BJ (cell line): ENCODE measurements around the gene HTT. TPM values are rescaled to one million over a fixed set of nuclear protein-coding genes. Genes with fewer than 3 reads are reported as not detected.

Experiments used
- CTCF ChIA-PET: fragments of 350-600 bp; formaldehyde crosslinking; extraction: SDS; loops from one replicate; lab custom pipeline; 2021; ENCODE audit warnings: antibody characterized with exemption, inconsistent platforms; lab: Yijun Ruan, JAX
- POLR2A ChIA-PET: fragments of 300-600 bp; sonication (Branson Sonifier 250); formaldehyde crosslinking; extraction: SDS; loops from one replicate; lab custom pipeline; 2021; ENCODE audit warnings: antibody characterized with exemption; lab: Charles Lee
- DNase-seq: peaks from one replicate; pipeline ENCODE4 v3.0.0-alpha.2; 2011; ENCODE audit warnings: low read depth
- H3K27me3 ChIP-seq: 2 replicates; pipeline ENCODE4 v1.6.0; 2011; ENCODE audit warnings: low read length; ENCODE audit not compliant: control insufficient read depth, insufficient read depth
- H3K36me3 ChIP-seq: 2 replicates; pipeline ENCODE4 v1.5.1; 2011; ENCODE audit warnings: low read length; ENCODE audit not compliant: control insufficient read depth, insufficient read depth
- H3K4me3 ChIP-seq: 2 replicates; pipeline ENCODE4 v1.5.1; 2011; ENCODE audit warnings: low read depth, mild to moderate bottlenecking, control low read depth, low read length
- CTCF ChIP-seq: IDR thresholded peaks from 2 replicates; pipeline ENCODE4 v1.5.1; 2011; ENCODE audit warnings: low read depth, mild to moderate bottlenecking, control low read depth, inconsistent platforms, low read length, moderate library complexity; ENCODE audit not compliant: insufficient read depth
- polyA plus RNA-seq: library from polyadenylated mRNA; depleted of rRNA; stranded (reverse); fragments of >200 nt; gene quantifications from 2 replicates; pipeline ENCODE4 v1.2.3, GENCODE V29; 2011

HTT gene
- polyA plus RNA-seq, 1 experiment = 13.6 TPM

DNA sequence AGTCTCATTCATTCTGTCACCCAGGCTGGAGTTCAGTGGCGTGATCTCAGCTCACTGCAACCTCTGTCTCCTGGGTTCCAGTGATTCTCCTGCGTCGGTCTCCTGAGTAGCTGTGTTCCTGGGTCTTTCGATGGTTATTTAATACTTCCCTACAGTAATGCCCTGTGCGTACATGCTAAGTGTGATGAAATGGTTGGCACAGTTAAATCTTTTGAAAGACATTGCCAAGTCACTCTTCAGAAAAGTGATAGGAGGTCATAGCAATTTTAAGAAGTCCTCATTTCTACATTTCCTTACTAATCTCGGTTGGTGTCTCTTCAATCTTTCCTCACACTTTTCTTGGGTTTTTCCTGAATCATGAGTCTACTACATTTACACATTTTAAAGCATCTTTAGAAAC lies 14.5 kb upstream of the HTT start:
- no peak for DNase-seq

GRCh38 chr4:3060946-3061345 lies 13.5 kb upstream of the HTT start:
- no peak for DNase-seq
- Histone ChIP-seq H3K36me3 (no peaks in the 10 kb centered on the region), H3K4me3 (no peak overlapping the region), H3K27me3 (0 out of 2 replicates have a peak, but pooled peaks cover 4% of the 10 kb centered on the region)
- ChIA-PET POLR2A (no interaction called here), CTCF (interaction anchor here (1.2 to 1.5 kb wide), 2 partner anchors 16 to 19 kb away, joined by 3 to 6 read pairs; no protein-coding TSS in a partner anchor)
- TF ChIP-seq CTCF = no peak

More for the DNA sequence above, 14.5 kb upstream of the HTT start:
- CTCF ChIA-PET = interaction anchor here (1.2 to 2.5 kb wide), 4 partner anchors 12 to 82 kb away, joined by 3 to 7 read pairs (median 6); no protein-coding TSS in a partner anchor
- no peak for TF ChIP-seq CTCF
- POLR2A ChIA-PET = no interaction called here
- Histone ChIP-seq H3K4me3 (no peak overlapping the region), H3K36me3 (no peaks in the 10 kb centered on the region), H3K27me3 (0 out of 2 replicates have a peak, but pooled peaks cover 4% of the 10 kb centered on the region)

DNA sequence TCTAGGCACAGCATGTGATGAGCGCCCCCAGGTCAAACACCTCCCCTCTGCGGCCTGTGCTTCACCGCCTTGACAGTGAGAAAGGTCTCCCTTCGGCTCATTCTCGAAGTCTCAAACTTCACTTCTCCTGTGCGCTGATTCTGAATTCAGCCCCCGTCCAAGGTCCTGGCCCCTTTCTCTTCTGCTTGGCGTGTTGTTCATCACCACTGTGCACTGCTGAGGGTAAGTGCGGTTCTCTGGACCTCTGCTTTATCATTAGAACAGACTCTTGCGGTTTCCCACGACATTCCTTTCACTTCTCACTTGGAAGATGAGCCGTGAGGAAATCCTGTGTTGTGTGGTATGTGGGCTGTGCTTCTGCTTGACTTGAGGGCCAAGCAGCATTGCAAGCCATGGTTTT lies 12.0 kb upstream of the HTT start:
- POLR2A ChIA-PET = no interaction called here
- no peak for DNase-seq

DNA sequence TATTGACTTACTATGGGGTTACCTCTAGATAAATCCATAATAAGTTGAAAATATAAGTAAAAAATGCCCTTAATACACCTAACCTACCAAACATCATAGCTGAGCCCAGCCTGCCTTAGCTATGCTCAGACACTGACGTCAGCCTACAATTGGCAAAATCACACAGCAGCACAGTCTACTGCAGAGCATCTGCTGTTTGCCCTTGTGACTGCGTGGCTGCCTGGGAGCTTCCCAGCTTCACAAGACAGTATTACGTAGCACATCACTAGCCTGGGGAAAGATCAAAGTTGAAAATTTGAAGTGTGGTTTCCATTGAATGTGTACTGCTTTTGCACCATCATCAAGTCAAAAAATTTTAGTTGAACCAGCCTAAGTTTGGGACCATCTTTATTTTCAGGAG lies 8.9 kb upstream of the HTT start:
- DNase-seq = no peak
- H3K4me3 ChIP-seq = no peak overlapping the region
- no peaks in the 10 kb centered on the region for H3K27me3 ChIP-seq
- no peaks in the 10 kb centered on the region for H3K36me3 ChIP-seq
- POLR2A ChIA-PET = no interaction called here
- TF ChIP-seq CTCF = no peak
- CTCF ChIA-PET = interaction anchor here (0.8 to 1.4 kb wide), 3 partner anchors 11 to 24 kb away, joined by 3 read pairs; no protein-coding TSS in a partner anchor

More for the DNA sequence above, 12.0 kb upstream of the HTT start:
- CTCF ChIA-PET = no interaction called here
- Histone ChIP-seq H3K27me3 (0 out of 2 replicates have a peak, but pooled peaks cover 4% of the 10 kb centered on the region), H3K36me3 (no peaks in the 10 kb centered on the region), H3K4me3 (no peak overlapping the region)
- no peak for TF ChIP-seq CTCF

DNA sequence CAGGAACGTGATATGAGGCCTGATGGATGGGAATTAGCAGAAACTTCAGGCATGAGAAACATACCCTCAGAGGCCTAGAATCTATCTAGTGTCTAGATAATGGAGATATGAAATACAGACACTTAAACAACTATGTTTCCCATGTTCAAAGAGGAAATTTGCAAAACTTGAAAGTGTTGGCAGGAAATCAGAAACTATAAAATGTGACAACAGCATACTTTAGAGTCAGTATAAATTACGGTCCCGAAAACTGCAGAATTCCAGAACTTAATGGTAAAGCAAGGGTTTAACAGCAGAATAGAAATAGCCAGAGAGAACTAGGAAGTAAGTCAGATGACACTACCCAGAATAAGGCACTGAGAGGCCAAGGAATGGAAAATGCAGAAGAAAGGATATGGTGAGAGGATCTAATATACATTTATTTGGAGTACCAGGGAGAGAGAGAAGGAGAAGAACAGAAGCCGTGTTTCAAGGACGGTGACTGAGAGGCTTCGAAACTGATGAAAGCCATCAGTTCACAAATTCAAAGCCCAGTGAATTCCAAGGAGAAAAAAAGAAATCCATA lies 7.6 kb upstream of the HTT start:
- DNase-seq = no peak
- ChIA-PET CTCF (no interaction called here), POLR2A (no interaction called here)
- H3K4me3 ChIP-seq = no peak overlapping the region
- no peaks in the 10 kb centered on the region for H3K27me3 ChIP-seq
- no peaks in the 10 kb centered on the region for H3K36me3 ChIP-seq
- TF ChIP-seq CTCF = no peak
